ENCODE measurements around the gene EDC4. TPM values are rescaled to one million over a fixed set of nuclear protein-coding genes. Genes with fewer than 3 reads are reported as not detected.
A peak's percentile ranks its signal among the peaks of the same experiment; 100 is the strongest.

EDC4 gene
- total and polyA plus RNA-seq, 2 of the 13 experiments (the other 11 are each of a cell fraction or from before 2014, with no cell fraction given): 51.4 to 59.1 TPM

DNA sequence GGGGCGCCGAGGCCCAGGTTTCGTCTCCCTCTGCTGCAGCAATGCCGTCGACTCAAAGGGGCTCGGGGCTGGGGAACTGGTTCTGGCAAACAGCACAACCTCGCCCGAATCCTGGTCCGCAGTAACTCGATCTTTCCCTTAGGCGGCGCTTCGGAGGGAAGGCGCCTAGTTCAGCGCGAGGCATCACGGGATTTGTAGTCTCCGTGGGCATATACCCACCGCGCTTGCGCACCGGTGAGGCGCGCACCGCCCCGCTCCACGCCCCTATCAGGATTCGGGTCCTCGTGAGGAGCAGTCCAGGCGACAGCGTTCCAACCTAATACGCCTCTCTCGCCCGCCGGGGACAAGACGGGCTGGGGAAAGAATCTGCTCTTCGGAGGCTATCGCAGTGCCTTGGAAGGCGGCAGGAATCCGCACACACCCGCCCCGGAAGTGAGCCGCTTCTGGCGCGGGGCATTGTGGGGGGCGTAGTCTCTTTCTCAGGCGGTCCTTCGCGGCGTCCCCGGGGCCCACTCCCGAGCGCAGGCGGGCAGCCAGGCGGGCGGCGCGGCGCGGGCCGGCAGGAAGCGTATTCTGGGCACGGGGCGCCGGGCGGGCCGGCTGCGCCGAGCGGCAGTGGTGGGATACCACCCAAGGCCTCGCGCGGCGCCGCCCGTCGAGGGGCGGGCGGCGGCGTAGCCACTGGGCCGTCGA is 30.9 kb upstream of the EDC4 start, which contains the start of gene THAP11 (continued):
- TF ChIP-seq, protein P1, sequence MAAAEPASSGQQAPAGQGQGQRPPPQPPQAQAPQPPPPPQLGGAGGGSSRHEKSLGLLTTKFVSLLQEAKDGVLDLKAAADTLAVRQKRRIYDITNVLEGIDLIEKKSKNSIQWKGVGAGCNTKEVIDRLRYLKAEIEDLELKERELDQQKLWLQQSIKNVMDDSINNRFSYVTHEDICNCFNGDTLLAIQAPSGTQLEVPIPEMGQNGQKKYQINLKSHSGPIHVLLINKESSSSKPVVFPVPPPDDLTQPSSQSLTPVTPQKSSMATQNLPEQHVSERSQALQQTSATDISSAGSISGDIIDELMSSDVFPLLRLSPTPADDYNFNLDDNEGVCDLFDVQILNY (CRISPR knock-in tag; conservative IDR thresholded peaks at IDR 0.05): peak; percentile 79
- peak; percentile 32; the same call in 1 of the 2 replicates for TF ChIP-seq ZNF83 (CRISPR knock-in tag; IDR thresholded peaks at IDR 0.05; ENCODE audit: borderline replicate concordance)
- 0 out of 2 replicates have a peak, but pooled peaks have one; percentile 31 for TF ChIP-seq ZNF644 (CRISPR knock-in tag; IDR thresholded peaks at IDR 0.05; ENCODE audit: low read depth)
- TF ChIP-seq MAFF (IDR thresholded peaks at IDR 0.05; ENCODE audit: low read depth, low read length): no peak
- TF ChIP-seq HNRNPL (IDR thresholded peaks at IDR 0.05; ENCODE audit: low read depth, low read length): no peak
- TF ChIP-seq PHF8 (CRISPR knock-in tag; IDR thresholded peaks at IDR 0.05): peak; percentile 76; the same call in 1 of the 2 replicates
- 0 out of 2 replicates have a peak, but pooled peaks have one; percentile 55 for TF ChIP-seq ZFP90 (CRISPR knock-in tag; IDR thresholded peaks at IDR 0.05; ENCODE audit: borderline replicate concordance)
- no peak; the same call in 1 of the 2 replicates for TF ChIP-seq ZBTB4 (CRISPR knock-in tag; IDR thresholded peaks at IDR 0.05; ENCODE audit: borderline replicate concordance)
- no peak; the same call in 1 of the 2 replicates for TF ChIP-seq MTF2 (CRISPR knock-in tag; IDR thresholded peaks at IDR 0.05; ENCODE audit: borderline replicate concordance)
- TF ChIP-seq SKI (IDR thresholded peaks at IDR 0.05; ENCODE audit: partially characterized antibody): peak; percentile 47
- peak; percentile 81 for TF ChIP-seq NFKBIZ (CRISPR knock-in tag; IDR thresholded peaks at IDR 0.05)
- TF ChIP-seq, protein P2, sequence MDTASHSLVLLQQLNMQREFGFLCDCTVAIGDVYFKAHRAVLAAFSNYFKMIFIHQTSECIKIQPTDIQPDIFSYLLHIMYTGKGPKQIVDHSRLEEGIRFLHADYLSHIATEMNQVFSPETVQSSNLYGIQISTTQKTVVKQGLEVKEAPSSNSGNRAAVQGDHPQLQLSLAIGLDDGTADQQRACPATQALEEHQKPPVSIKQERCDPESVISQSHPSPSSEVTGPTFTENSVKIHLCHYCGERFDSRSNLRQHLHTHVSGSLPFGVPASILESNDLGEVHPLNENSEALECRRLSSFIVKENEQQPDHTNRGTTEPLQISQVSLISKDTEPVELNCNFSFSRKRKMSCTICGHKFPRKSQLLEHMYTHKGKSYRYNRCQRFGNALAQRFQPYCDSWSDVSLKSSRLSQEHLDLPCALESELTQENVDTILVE (CRISPR knock-in tag; IDR thresholded peaks at IDR 0.05): peak; percentile 56; the same call in 1 of the 2 replicates
- TF ChIP-seq ZNF776 (CRISPR knock-in tag; IDR thresholded peaks at IDR 0.05): peak; percentile 72; the same call in 1 of the 2 replicates
- TF ChIP-seq ZMAT3 (CRISPR knock-in tag; conservative IDR thresholded peaks at IDR 0.05): peak; percentile 67; the same call in 1 of the 2 replicates
- TF ChIP-seq ZNF556 (CRISPR knock-in tag; IDR thresholded peaks at IDR 0.05; ENCODE audit: borderline replicate concordance): peak; percentile 44; the same call in 1 of the 2 replicates
- TF ChIP-seq HIC2 (CRISPR knock-in tag; IDR thresholded peaks at IDR 0.05; ENCODE audit: low read depth): 0 out of 2 replicates have a peak, but pooled peaks have one; percentile 58
